Activated T-cell treated with anti-CD3 and anti-CD28 coated beads for 48 hours (primary cell): Measurements from ENCODE around the gene BZW2.
"Not testable (repeated sequence)": the region's sequence is repeated elsewhere in the genome, so short reads cannot be mapped to it uniquely, and the experiment has no call there.

Experiments
- DNase-seq: peaks from one replicate; pipeline ENCODE4 v3.0.0-alpha.2; 2020; ENCODE audit warnings: low read depth

The BZW2 gene

GRCh38 chr7:16670731-16671344, 24.9 kb downstream of the BZW2 start:
- no peak for DNase-seq

- DNase-seq: no peak
These were observed 25.8 kb downstream of the BZW2 start for GRCh38 chr7:16671811-16672210.

- DNase-seq: no peak
These were observed 29.3 kb downstream of the BZW2 start for GRCh38 chr7:16675277-16675676.

- DNase-seq: no peak
These were observed 32.1 kb downstream of the BZW2 start for GRCh38 chr7:16677978-16678494.

- DNase-seq: not testable (repeated sequence)
These were observed 32.9 kb downstream of the BZW2 start for GRCh38 chr7:16678645-16679566.

GRCh38 chr7:16684935-16685334, 39.0 kb downstream of the BZW2 start:
- no peak for DNase-seq

- DNase-seq: no peak
These were observed 39.6 kb downstream of the BZW2 start for GRCh38 chr7:16685535-16685934.

- DNase-seq: no peak
These were observed 42.3 kb downstream of the BZW2 start for GRCh38 chr7:16688249-16688648.

GRCh38 chr7:16691241-16691640, 45.3 kb downstream of the BZW2 start:
- DNase-seq: no peak

GRCh38 chr7:16693601-16694318, 47.8 kb downstream of the BZW2 start:
- DNase-seq: no peak

GRCh38 chr7:16694806-16695205, 48.8 kb downstream of the BZW2 start:
- no peak for DNase-seq

- DNase-seq: no peak
These were observed 49.7 kb downstream of the BZW2 start for GRCh38 chr7:16695621-16696237.

- no peak for DNase-seq
These were observed 51.7 kb downstream of the BZW2 start for GRCh38 chr7:16697507-16698199.

GRCh38 chr7:16698200-16698905, 52.4 kb downstream of the BZW2 start:
- DNase-seq: no peak

- no peak for DNase-seq
These were observed 56.5 kb downstream of the BZW2 start for GRCh38 chr7:16702441-16702840.

GRCh38 chr7:16708511-16708910, 62.5 kb downstream of the BZW2 start:
- DNase-seq: no peak

- DNase-seq: no peak
These were observed 63.0 kb downstream of the BZW2 start for GRCh38 chr7:16708980-16709379.

GRCh38 chr7:16710651-16711050, 64.7 kb downstream of the BZW2 start:
- no peak for DNase-seq

- no peak for DNase-seq
These were observed 65.7 kb downstream of the BZW2 start for GRCh38 chr7:16711730-16712129.

- DNase-seq: peak; percentile 17
These were observed 66.9 kb downstream of the BZW2 start for GRCh38 chr7:16712916-16713315.

GRCh38 chr7:16715928-16716327, 69.9 kb downstream of the BZW2 start:
- DNase-seq: no peak
